GM18951 (cell line): Measurements from ENCODE around the gene DAAM2.

Source experiments
- POLR2A ChIP-seq: IDR thresholded peaks from 4 replicates; pipeline ENCODE4 v1.6.1; 2011; ENCODE audit warnings: mild to moderate bottlenecking; ENCODE audit not compliant: insufficient read length, insufficient read depth; ENCODE audit errors: extremely low read depth
- in situ Hi-C: fragments of 300-500 bp; cut with MboI; formaldehyde crosslinking; loops from one replicate; pipeline ENCODE4 v1.12.0; 2022; ENCODE audit warnings: low sequenced_read_pairs, mixed read lengths, inconsistent platforms; ENCODE audit not compliant: unreplicated experiment

DAAM2 gene

GRCh38 chr6:39936857-39937256, 144.7 kb downstream of the DAAM2 start:
- TF ChIP-seq POLR2A: no peak
- in situ Hi-C loops: no loop called here

- in situ Hi-C loops: no loop called here
- no peak for TF ChIP-seq POLR2A
Measured at GRCh38 chr6:39937686-39938333, 145.6 kb downstream of the DAAM2 start.

- no peak for TF ChIP-seq POLR2A
- in situ Hi-C loops: no loop called here
Measured at GRCh38 chr6:39938773-39939654, 146.8 kb downstream of the DAAM2 start.

GRCh38 chr6:39941138-39941537, 149.0 kb downstream of the DAAM2 start:
- in situ Hi-C loops: no loop called here

GRCh38 chr6:39941820-39942219, 149.6 kb downstream of the DAAM2 start:
- in situ Hi-C loops: no loop called here
- TF ChIP-seq POLR2A: no peak

More at GRCh38 chr6:39941138-39941537, 149.0 kb downstream of the DAAM2 start:
- TF ChIP-seq POLR2A: no peak

GRCh38 chr6:39942903-39943580, 150.9 kb downstream of the DAAM2 start:
- TF ChIP-seq POLR2A: no peak
- in situ Hi-C loops: no loop called here

GRCh38 chr6:39945626-39946025, 153.4 kb downstream of the DAAM2 start:
- no peak for TF ChIP-seq POLR2A
- in situ Hi-C loops: no loop called here

- in situ Hi-C loops: no loop called here
- TF ChIP-seq POLR2A: no peak
Measured at GRCh38 chr6:39947611-39948068, 155.5 kb downstream of the DAAM2 start.

GRCh38 chr6:39948199-39948791, 156.1 kb downstream of the DAAM2 start:
- in situ Hi-C loops: no loop called here

GRCh38 chr6:39950125-39950720, 158.0 kb downstream of the DAAM2 start:
- no peak for TF ChIP-seq POLR2A
- in situ Hi-C loops: no loop called here

More at GRCh38 chr6:39948199-39948791, 156.1 kb downstream of the DAAM2 start:
- no peak for TF ChIP-seq POLR2A

GRCh38 chr6:39951191-39951590, 159.0 kb downstream of the DAAM2 start:
- in situ Hi-C loops: no loop called here
- no peak for TF ChIP-seq POLR2A

GRCh38 chr6:39951716-39952115, 159.5 kb downstream of the DAAM2 start:
- in situ Hi-C loops: no loop called here
- TF ChIP-seq POLR2A: no peak
